ENCODE results near the gene ZNF213. TPM values are rescaled to one million over a fixed set of nuclear protein-coding genes. Genes with fewer than 3 reads are reported as not detected.

ZNF213 gene
- total RNA-seq, 2 experiments from 2014 or later: 6.1 to 7.5 TPM

GRCh38 chr16:3140603-3141427 lies 6.0 kb downstream of the ZNF213 start:
- Mint-ChIP-seq H3K27ac (no peak overlapping the region), H3K9me3 (no peaks in the 10 kb centered on the region), H3K27me3 (no peaks in the 10 kb centered on the region), H3K4me1 (ENCODE audit: low read depth) (peaks cover 6% of the 10 kb centered on the region), H3K36me3 (ENCODE audit: low read depth) (peaks cover 8% of the 10 kb centered on the region), H3K4me3 (no peak overlapping the region)
- DNase-seq (no peak), ATAC-seq (no peak)
- no peak for TF ChIP-seq CTCF (IDR thresholded peaks at IDR 0.05)
- POLR2A ChIA-PET: no interaction called here
- CTCF ChIA-PET: interaction anchor here (1.2 to 2.5 kb wide), 3 partner anchors 8 to 81 kb away, joined by 3 to 15 read pairs (median 4); no protein-coding TSS in a partner anchor
- intact Hi-C loops (cut with micrococcal nuclease): no loop called here

GRCh38 chr16:3141781-3142311 lies 7.0 kb downstream of the ZNF213 start:
- Mint-ChIP-seq H3K4me3 (no peak overlapping the region), H3K36me3 (ENCODE audit: low read depth) (peaks cover 8% of the 10 kb centered on the region), H3K4me1 (ENCODE audit: low read depth) (peaks cover under 1% of the 10 kb centered on the region), H3K27me3 (no peaks in the 10 kb centered on the region), H3K27ac (no peak overlapping the region), H3K9me3 (no peaks in the 10 kb centered on the region)
- no peak for TF ChIP-seq CTCF (IDR thresholded peaks at IDR 0.05)
- no peak for DNase-seq
- intact Hi-C loops (cut with micrococcal nuclease): no loop called here
- ChIA-PET CTCF (interaction anchor here (1.2 to 1.5 kb wide), 2 partner anchors 7 to 82 kb away, joined by 3 to 4 read pairs; no protein-coding TSS in a partner anchor), POLR2A (no interaction called here)
- ATAC-seq: no peak

- TF ChIP-seq CTCF (IDR thresholded peaks at IDR 0.05): no peak
Measured at GRCh38 chr16:3142327-3142726, 7.5 kb downstream of the ZNF213 start.

GRCh38 chr16:3142770-3143169 lies 7.9 kb downstream of the ZNF213 start:
- ChIA-PET POLR2A (interaction anchor here (1.1 kb wide), 1 partner anchor 122 kb away, joined by 3 read pairs; no protein-coding TSS in a partner anchor), CTCF (interaction anchor here (3.3 kb wide), 1 partner anchor 12 kb away, joined by 16 read pairs; no protein-coding TSS in a partner anchor)
- intact Hi-C loops (cut with micrococcal nuclease): no loop called here
- Mint-ChIP-seq H3K4me3 (no peak overlapping the region), H3K27me3 (no peaks in the 10 kb centered on the region), H3K4me1 (ENCODE audit: low read depth) (no peaks in the 10 kb centered on the region), H3K9me3 (no peaks in the 10 kb centered on the region), H3K36me3 (ENCODE audit: low read depth) (peaks cover 8% of the 10 kb centered on the region), H3K27ac (no peak overlapping the region)
- DNase-seq (no peak), ATAC-seq (no peak)
- TF ChIP-seq CTCF (IDR thresholded peaks at IDR 0.05): no peak

More at GRCh38 chr16:3142327-3142726, 7.5 kb downstream of the ZNF213 start:
- ChIA-PET POLR2A (interaction anchor here (1.1 kb wide), 1 partner anchor 123 kb away, joined by 3 read pairs; no protein-coding TSS in a partner anchor), CTCF (interaction anchor here (3.3 kb wide), 1 partner anchor 12 kb away, joined by 16 read pairs; no protein-coding TSS in a partner anchor)
- Mint-ChIP-seq H3K9me3 (no peaks in the 10 kb centered on the region), H3K4me3 (no peak overlapping the region), H3K36me3 (ENCODE audit: low read depth) (peaks cover 8% of the 10 kb centered on the region), H3K27ac (no peak overlapping the region), H3K27me3 (no peaks in the 10 kb centered on the region), H3K4me1 (ENCODE audit: low read depth) (no peaks in the 10 kb centered on the region)
- intact Hi-C loops (cut with micrococcal nuclease): no loop called here
- ATAC-seq: no peak
- no peak for DNase-seq

GRCh38 chr16:3143189-3143588 lies 8.4 kb downstream of the ZNF213 start:
- intact Hi-C loops (cut with micrococcal nuclease): no loop called here
- CTCF ChIA-PET: interaction anchor here (0.7 to 3.3 kb wide), 3 partner anchors 8 to 112 kb away, joined by 3 to 16 read pairs (median 6); partner anchors contain the start of gene ZNF213
- H3K4me1 Mint-ChIP-seq (ENCODE audit: low read depth): no peaks in the 10 kb centered on the region
- POLR2A ChIA-PET: interaction anchor here (1.1 kb wide), 1 partner anchor 122 kb away, joined by 3 read pairs; no protein-coding TSS in a partner anchor
- no peaks in the 10 kb centered on the region for H3K9me3 Mint-ChIP-seq
- DNase-seq: no peak
- H3K27ac Mint-ChIP-seq: no peak overlapping the region
- no peak for ATAC-seq
- peaks cover 8% of the 10 kb centered on the region for H3K36me3 Mint-ChIP-seq (ENCODE audit: low read depth)
- H3K27me3 Mint-ChIP-seq: no peaks in the 10 kb centered on the region
- TF ChIP-seq CTCF (IDR thresholded peaks at IDR 0.05): no peak
- H3K4me3 Mint-ChIP-seq: no peak overlapping the region

All from activated CD8-positive, alpha-beta T cell treated with anti-CD3 and anti-CD28 coated beads for 36 hours (primary cell).